CMK (cell line): ENCODE results near the gene DLG2.
A peak's percentile ranks its signal among the peaks of the same experiment; 100 is the strongest.

ENCODE experiments used
- DNase-seq: peaks from one replicate; pipeline ENCODE4 v3.0.0-alpha.2; 2010; ENCODE audit warnings: low read depth

The DLG2 gene

GRCh38 chr11:84763931-84764330, 863.2 kb downstream of the DLG2 start:
- no peak for DNase-seq

GRCh38 chr11:84757711-84758110, 869.4 kb downstream of the DLG2 start:
- DNase-seq = no peak

GRCh38 chr11:84751371-84751770, 875.8 kb downstream of the DLG2 start:
- no peak for DNase-seq

GRCh38 chr11:84747871-84748270, 879.3 kb downstream of the DLG2 start:
- DNase-seq = no peak

- no peak for DNase-seq
Measured at GRCh38 chr11:84740050-84740449, 887.1 kb downstream of the DLG2 start.

- DNase-seq = no peak
Measured at GRCh38 chr11:84724256-84724655, 902.9 kb downstream of the DLG2 start.

- no peak for DNase-seq
Measured at GRCh38 chr11:84722583-84723108, 904.5 kb downstream of the DLG2 start.

- DNase-seq = no peak
Measured at GRCh38 chr11:84721561-84721961, 905.6 kb downstream of the DLG2 start.

GRCh38 chr11:84720706-84721402, 906.3 kb downstream of the DLG2 start:
- no peak for DNase-seq

GRCh38 chr11:84719935-84720577, 907.1 kb downstream of the DLG2 start:
- no peak for DNase-seq

GRCh38 chr11:84714316-84714780, 912.8 kb downstream of the DLG2 start:
- peak; percentile 5 for DNase-seq

GRCh38 chr11:84691830-84692229, 935.3 kb downstream of the DLG2 start:
- no peak for DNase-seq

GRCh38 chr11:84687433-84687832, 939.7 kb downstream of the DLG2 start:
- no peak for DNase-seq

- DNase-seq = no peak
Measured at GRCh38 chr11:84686716-84687115, 940.4 kb downstream of the DLG2 start.

- DNase-seq = no peak
Measured at GRCh38 chr11:84685976-84686375, 941.2 kb downstream of the DLG2 start.

- no peak for DNase-seq
Measured at GRCh38 chr11:84685149-84685548, 942.0 kb downstream of the DLG2 start.

GRCh38 chr11:84681456-84681855, 945.7 kb downstream of the DLG2 start:
- DNase-seq = no peak

GRCh38 chr11:84675396-84676025, 951.6 kb downstream of the DLG2 start:
- DNase-seq = no peak

GRCh38 chr11:84673753-84674152, 953.4 kb downstream of the DLG2 start:
- DNase-seq = no peak

- DNase-seq = no peak
Measured at GRCh38 chr11:84671325-84671999, 955.7 kb downstream of the DLG2 start.

GRCh38 chr11:84663731-84664130, 963.4 kb downstream of the DLG2 start:
- DNase-seq = no peak

- DNase-seq = no peak
Measured at GRCh38 chr11:84660257-84660977, 966.7 kb downstream of the DLG2 start.
